LNCaP clone FGC (cell line): ENCODE results near the gene CES4A.

ENCODE experiments used
- DNase-seq: peaks from one replicate; pipeline ENCODE4 v3.0.0-alpha.2; 2011; ENCODE audit warnings: low read depth
- H3K4me3 ChIP-seq: 2 replicates; pipeline ENCODE4 v1.5.1; 2011; ENCODE audit warnings: mild to moderate bottlenecking, low read depth, low read length, control low read depth
- TF ChIP-seq, protein P1 (sequence below): IDR thresholded peaks from 2 replicates; pipeline ENCODE4 v1.5.1; 2012; ENCODE audit warnings: mild to moderate bottlenecking; ENCODE audit not compliant: control insufficient read depth, insufficient read depth; ENCODE audit errors: extremely low read depth

CES4A gene

DNA sequence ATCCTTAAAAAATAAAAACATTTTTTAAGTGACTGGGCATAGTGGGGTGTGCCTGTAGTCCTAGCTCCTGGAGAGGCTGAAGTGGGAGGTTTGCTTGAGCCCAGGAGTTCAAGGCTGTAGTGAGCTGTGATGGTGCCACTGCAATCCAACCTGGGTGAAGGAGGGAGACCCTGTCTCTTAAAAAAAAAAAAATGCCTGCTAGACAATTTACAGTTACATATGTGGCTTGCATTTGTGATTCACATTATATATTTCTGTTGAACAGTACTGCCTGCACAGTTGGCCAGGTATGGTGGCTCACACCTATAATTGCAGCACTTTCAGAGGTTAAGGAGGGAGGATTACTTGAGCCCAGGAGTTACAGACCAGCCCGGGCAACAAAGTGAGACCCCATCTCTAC is 64.0 kb downstream of the CES4A start:
- TF ChIP-seq, protein P1, sequence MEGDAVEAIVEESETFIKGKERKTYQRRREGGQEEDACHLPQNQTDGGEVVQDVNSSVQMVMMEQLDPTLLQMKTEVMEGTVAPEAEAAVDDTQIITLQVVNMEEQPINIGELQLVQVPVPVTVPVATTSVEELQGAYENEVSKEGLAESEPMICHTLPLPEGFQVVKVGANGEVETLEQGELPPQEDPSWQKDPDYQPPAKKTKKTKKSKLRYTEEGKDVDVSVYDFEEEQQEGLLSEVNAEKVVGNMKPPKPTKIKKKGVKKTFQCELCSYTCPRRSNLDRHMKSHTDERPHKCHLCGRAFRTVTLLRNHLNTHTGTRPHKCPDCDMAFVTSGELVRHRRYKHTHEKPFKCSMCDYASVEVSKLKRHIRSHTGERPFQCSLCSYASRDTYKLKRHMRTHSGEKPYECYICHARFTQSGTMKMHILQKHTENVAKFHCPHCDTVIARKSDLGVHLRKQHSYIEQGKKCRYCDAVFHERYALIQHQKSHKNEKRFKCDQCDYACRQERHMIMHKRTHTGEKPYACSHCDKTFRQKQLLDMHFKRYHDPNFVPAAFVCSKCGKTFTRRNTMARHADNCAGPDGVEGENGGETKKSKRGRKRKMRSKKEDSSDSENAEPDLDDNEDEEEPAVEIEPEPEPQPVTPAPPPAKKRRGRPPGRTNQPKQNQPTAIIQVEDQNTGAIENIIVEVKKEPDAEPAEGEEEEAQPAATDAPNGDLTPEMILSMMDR = no peak
- H3K4me3 ChIP-seq = no peak overlapping the region
- DNase-seq = no peak

DNA sequence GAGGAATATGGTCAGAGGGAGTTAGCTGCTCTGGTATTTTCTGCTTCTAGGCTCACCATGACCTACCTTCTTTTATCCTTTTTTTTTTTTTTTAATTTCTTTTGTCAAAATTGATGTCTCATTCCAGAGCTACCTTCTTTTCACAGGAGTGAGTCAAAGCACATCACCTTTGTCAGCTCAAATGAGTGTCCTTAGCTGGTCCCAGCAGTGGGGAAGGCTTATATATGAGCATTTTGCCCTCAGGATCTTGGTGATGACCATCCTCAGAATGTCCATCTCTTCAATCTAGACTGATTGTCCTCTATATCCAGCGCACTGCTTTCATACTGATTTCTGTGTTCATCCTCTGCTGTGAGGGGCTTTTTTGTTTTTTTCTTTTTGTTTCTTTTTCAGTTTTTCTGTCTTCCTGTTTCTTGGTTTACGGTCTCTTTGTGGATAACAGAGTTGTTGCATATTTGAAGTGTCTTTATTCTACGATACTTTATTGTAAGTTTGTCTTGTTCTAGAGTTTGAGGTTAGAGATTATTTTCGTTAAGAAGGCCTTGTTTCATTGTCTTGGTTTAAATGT is 65.5 kb downstream of the CES4A start:
- TF ChIP-seq, protein P1 = no peak
- no peak for DNase-seq
- no peak overlapping the region for H3K4me3 ChIP-seq

DNA sequence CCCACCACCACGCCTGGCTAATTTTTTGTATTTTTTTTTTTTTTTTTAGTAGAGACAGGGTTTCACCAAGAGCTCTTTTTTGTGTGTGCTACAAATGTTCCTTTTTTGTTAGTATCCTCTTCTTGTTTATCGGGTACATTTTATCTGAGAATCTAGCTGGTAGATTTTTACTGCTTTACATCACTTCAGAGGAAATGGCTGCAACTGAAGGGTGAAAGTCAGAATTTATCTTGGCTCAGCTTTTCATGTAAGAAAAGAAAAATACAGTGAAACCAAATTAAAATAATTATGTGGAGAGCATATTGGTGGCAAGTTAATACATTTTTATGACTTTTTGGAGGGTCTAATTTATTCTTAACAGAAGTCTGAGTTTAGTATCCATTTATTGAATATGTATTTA is 66.5 kb downstream of the CES4A start:
- TF ChIP-seq, protein P1 = no peak
- no peak for DNase-seq
- H3K4me3 ChIP-seq = no peak overlapping the region

DNA sequence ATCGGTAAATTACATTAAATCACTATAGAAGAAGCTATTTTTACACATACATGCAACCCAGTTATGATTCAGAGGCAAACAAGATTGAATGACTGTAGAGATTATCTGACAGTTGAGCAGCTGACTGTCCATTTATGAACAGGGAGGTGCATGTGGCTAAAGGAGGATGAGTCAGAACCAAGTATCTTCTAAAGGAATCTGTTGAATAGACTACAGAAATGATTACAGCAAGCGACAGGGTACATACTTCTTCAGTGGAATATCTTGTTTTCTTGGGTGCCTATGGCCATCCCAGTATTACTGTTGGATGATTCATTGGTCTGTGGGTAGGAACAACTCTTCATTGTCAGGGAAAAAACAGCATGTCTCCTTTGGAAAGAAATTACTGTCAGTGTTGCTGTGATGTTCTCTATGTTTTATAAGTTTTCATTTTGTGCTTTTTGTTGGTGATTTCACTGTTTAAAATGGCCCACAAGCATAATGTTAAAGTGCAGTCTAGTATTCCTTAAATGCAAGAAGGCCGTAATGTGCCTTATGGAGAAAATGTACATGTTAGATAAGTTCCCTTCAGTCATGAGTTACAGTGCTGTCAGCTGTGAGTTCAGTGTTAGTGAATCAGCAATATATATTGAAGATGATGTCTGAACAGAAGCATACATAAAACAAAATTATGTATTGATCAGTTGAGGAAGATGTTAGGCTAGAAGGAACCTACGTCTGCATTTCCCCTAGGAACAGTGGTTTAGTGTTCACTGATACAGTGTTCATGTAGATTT is 67.5 kb downstream of the CES4A start:
- no peak for DNase-seq
- H3K4me3 ChIP-seq = no peak overlapping the region
- TF ChIP-seq, protein P1 = no peak
